C1 segment of cervical spinal cord (tissue), 14 donors: Measurements from ENCODE around the gene TSHZ2.
"Not testable (repeated sequence)": the region's sequence is repeated elsewhere in the genome, so short reads cannot be mapped to it uniquely, and the experiment has no call there.

Source experiments
- DNase-seq, 14 donors: peaks; one replicate each; lab custom pipeline; 2025; lab: John Stamatoyannopoulos, UW

Gene TSHZ2

DNA sequence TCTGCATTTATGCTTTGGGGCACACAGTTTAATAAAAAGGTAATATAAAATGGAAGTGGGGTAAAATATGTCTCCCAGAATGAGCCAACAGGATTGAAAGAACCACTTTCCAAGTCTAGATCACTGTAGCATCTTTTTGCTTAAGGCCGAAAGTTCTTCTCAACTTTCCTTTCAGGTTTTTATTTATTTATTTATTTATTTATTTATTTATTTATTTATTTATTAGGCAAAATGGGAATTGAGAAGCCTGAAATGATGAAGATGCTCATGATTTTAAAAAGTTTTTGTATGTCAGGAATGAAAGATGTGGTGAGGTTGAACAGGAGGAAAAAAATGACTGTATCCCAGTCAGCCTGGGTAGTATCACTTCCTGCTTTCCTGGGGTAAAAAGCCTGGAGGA lies 24.0 kb downstream of the TSHZ2 start:
- no peak for DNase-seq

DNA sequence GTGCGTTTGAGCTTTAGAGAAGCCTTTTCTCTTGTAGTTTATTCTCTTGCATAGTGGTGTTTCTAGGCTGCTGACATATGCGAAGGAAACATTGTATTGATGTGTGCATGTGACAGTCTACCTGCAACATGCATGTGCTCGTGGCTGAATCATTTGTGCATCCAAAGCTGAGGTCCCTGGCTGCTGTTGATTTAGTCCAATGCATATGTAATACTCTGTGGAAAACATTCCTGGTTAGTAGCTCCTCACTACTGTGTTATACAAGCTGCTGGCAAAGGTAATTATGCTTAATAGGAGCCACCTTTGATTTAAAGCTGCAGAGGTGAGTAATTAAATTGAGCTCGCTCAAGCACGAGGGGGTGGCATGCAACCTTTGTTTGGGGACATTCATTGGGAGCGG lies 24.5 kb downstream of the TSHZ2 start:
- no peak for DNase-seq

DNA sequence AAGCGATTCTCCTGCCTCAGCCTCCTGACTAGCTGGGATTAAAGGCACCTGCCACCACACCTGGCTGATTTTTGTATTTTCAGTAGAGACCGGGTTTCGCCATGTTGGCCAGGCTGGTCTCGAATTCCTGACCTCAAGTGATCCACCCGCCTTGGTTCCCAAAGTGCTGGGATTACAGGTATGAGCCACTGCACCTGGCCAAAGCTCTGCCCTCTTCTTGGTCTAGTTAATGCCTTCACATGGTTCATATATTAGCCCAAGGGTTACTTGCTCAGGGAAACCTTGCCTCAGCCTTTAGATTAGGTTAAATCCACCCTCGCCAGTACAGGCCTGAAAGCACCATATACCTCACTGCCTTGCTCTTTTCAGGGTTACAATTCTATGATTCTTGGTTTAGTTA lies 26.1 kb downstream of the TSHZ2 start:
- no peak for DNase-seq

DNA sequence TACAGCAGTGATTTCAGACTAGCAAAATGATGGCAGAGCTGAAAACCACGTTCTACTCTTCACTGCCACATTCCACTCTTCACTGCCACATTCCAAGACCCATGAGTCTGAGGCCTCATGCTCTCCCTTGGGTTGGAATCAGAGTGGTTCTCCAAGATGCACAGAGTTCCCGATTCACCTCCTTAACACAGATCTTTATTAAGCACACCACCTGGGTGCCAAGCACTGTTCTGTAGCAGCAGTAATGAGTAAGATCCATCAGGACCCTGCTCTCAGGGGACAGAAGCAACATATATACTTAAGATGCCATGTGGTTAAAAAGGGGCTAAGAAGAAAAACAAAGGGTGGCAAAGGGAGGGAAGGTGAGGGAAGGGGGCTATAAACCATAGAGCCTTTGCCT lies 26.9 kb downstream of the TSHZ2 start:
- DNase-seq: no peak

DNA sequence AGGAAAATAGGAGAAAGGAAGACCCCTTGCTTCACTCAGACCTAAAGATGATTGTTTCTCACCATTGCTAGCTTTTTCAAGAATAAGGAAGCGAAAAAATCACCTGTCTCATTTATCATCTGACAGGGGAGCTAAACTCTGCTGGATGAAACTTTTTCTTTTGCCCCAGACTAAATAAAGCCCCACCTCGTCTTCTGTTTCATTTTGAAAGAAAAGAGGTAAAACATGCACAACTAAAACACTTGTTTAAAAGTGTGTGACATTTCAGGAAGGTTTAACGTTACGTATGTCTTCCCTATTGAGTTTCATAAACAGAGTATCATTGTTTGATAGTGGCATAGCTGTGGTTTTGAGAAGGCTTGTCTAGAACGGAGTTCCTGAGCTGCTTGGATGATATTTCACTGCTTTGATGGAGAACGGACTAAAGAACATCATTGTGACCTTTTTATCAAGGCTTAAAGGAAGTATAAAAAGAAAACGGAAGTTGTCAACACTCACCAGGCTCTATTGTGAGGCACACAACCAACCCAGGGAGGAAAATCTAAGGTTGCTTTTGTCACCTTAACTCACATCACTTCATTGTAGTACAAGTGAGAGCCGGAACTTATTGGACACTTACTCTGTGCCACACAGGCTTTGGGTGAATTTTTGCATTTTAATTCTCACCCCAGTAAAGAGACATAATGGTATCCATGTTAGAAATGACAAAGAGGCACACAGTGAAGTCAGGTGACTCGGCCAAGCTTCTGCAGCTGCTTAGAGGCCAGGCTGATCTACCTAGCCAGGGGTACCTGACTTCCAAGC lies 29.5 kb downstream of the TSHZ2 start:
- DNase-seq: no peak

DNA sequence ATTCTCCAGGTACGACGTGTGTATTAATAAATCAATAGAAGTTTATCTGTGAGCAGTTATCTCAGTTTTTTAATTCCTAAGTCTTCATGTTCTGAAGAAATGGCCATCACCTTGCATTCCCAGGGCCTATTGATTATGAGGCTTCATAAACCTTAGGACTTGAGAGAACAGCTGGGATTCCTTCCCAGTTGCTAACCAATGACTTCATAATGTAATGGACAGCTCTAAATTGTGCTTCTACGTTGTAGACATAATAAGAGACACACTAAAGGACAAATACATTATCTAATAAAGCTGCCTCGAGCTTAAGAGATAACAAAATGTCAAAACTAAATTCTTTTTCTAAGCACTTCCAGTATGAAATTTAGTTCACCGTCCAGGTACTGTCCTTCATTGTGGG lies 30.6 kb downstream of the TSHZ2 start:
- DNase-seq: no peak

DNA sequence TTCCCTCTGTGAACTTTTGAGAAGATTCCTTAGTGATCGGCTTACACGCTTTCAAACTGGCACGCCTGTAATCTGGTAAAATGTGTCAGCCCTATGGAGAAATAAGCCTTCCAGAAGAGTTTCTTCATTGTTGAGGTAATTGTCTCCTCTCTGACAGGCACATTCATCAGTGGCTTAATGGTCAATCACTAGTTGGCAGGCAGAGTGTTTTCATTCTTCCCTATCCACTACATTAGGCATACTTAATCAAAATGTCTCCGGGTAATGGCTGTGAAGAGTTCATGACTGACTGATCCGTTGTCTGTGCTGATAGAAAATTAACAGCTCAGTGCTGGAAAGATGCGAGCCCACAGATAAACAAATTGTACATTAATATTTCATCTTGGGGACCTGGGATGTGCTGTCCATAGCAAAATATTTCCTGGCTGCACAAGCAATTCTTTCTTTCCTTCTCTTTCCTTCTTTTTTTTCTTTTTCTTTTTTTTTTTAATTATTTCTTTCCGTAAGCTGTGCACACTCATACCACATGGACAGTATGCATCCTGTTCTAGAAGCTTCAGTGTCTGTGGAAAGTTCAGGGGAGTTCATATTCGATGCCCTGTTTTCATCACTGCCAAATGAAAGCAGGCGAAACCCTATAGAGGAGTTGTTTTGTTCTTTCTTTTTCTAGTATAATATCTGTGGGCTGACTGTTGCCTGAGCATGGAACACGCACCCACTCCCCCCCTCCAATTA lies 31.4 kb downstream of the TSHZ2 start:
- no peak for DNase-seq

DNA sequence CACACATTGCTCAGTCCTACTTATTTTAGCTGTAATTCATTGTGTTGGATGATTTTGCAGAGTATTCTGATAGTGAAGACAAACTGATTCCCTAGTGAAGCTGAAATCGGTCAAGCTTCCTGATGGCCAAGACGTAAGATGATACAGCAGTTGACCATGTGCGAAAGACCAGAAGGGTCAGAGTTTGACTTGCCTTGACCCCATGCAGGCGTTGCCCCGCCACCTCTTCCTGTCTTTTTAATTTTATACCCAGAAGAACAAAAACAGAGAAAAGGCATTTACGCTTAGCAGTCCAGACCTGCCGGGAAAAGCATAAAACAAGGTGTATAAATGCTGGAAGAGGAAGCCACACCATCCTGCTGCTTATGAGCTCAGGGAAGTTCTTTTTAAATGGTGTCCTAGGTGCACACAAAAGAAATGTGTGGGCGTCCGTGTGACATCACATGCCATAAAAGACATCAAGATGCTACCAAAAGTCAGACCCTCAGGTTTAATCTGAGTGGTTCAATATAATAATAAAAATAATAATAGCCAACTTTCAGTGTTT lies 32.2 kb downstream of the TSHZ2 start:
- no peak for DNase-seq

DNA sequence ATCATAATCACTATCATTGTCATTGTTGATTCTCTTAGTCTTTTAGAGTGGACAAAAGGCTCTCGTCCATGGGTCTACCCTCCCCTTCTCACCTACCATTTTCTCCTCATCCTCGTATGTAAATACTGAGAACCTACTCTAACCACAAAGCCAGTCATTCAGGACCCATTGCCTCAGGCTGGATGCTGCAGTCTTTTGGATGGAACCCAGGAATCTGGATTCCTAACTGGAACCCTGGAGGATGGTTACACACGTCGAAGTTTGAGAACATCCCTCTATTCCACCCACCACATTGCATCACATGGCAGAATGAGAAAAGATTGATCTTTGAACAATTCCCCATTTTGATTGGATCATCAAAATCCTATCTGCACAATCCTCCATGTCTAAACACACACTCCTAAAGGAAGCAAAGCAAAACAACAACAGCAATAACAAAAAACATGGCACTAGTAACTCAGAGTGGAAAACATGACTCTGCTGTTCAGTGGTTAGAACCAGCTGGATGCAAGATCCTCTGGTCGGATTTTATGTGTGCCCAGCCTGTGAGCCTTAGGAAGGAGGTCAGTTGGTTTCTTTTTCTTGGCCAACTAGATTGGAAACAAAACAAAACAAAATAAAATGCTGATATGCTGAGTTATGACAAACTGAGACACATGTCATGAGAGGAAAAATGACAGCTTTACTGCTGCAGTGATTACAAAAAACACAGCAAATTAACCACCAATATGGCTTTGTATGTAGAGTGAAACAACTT lies 38.0 kb downstream of the TSHZ2 start:
- no peak for DNase-seq

DNA sequence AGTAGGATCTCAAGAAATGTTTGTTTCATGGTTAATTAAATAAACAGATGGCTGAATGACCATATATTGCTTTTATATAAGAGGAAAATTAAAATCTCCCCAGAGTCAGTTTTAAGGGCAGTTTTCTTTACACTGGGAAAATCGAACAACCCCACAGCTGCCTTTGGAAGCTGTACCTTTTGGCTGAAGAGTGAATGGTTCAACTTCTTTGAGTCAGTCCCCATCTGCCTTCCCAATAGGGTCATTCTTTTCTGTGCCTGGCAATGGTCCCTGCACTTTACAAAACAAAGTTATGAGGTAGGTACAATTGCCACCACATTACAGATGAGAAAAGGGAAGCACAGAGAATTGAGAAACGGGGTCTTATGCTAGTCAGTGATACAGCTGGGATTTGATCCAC lies 39.5 kb downstream of the TSHZ2 start:
- no peak for DNase-seq

DNA sequence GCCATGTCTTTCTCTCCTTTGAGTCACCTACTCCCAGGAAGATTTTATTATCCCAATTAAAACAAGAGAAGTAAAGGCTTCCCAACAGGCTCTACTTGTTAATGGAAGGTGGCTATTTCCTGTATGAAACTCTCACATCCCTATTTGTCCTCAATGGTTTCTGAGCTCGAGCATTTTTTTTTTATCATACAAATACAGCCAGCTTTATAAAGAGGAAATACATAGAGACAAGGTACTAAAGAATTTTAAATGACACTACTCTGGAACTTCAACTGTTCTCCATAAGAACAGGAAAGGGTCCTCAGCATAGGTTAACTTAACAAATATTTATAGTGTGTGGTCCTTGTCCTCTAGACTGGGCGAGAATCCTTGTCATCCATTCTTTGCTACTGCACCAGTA lies 41.0 kb downstream of the TSHZ2 start:
- no peak for DNase-seq

DNA sequence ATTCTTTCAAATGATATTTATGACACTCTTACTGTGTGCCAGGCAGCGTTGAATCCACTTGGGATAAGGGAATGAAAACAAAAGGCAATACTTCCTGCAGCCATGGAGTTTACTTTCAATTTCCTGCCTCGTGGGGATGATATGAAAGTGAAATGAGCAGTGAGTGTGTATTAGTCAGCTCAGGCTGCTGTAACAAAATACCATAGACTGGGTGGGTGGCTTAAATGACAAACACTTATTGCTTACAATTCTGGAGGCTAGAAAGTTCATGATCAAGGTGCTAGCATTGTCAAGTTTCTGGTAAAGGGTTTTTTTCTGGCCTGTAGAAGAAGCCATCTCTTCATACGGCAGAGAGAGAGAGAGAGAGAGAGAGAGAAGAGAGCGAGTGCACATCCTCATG lies 41.7 kb downstream of the TSHZ2 start:
- no peak for DNase-seq

DNA sequence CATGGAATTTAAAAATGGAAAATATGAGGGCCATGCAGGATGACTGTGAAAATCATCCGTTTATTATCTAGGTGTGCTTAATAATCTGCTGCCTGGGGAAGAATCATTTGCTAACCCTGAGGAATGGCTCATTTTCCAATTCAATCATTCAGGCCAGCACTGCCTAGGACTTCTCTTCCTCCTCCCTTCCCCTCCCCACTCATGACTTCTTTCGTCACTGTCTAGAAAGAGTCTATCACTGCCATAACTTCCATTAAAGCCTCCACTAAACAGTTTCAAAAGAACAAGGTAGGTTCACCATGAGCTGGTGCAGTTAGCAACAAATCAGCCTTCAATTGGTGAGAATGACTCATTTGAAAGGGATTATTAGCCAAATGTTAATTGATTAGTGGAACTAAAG lies 43.9 kb downstream of the TSHZ2 start:
- no peak for DNase-seq

DNA sequence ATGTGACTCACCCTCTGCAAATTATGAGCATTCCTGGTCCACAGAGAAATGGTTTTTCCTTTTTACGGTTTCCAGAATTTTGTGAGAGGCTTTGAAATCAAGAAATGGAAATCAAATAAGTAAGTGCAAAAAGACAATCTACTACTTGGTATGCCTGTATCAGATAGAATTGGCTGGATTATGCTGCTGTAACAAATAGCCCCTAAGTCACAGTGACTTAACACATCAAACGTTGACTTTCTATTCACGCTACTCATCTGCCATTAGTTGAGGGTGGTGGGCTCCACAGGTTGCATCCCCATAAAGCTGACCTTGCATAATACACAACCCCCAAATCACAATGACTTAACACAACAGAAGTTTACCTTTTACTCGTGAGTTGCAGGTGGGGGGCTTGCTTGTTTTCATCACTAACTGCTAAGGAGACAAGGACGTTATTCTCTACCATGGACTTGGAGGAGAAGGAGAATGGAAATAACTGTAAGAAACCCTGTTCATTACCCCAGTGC lies 44.4 kb downstream of the TSHZ2 start:
- no peak for DNase-seq

DNA sequence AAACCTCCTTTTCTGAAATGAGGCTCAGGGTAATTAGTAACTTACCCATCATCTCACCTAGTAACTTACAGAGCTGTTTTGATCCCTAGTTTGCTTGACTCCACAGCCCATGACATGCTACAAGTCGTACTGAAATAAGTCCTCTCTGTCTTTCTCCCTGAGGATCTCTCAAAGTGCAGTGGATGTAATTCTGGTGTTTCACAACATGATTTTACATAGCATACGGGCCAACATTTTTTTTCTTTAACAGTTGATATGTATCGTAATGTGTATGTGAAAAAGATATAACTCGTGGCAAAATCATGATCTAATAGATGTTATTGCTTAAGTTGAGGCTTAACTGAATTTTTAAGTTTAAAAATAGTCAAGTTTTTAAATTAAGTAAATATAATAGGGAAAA lies 45.0 kb downstream of the TSHZ2 start:
- DNase-seq: no peak

DNA sequence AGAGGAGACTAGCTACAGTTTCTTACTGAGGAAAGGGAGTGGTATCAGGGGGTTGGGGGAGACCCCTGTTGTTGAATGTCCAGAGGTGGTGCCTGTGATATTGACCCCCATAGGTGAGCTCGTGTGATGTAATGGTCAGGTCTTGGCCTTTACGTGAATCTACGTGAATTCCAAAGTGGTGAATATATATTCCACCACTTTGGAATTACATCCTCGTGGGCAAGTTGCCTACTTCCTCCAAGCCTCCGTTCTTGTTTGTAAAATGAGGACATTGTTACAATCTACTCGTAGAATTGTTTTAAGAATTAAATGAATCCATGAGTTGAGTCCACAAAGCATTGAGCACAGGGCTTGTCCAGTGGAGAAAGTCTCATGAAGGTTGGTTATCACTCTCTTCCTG lies 47.3 kb downstream of the TSHZ2 start:
- DNase-seq: no peak

DNA sequence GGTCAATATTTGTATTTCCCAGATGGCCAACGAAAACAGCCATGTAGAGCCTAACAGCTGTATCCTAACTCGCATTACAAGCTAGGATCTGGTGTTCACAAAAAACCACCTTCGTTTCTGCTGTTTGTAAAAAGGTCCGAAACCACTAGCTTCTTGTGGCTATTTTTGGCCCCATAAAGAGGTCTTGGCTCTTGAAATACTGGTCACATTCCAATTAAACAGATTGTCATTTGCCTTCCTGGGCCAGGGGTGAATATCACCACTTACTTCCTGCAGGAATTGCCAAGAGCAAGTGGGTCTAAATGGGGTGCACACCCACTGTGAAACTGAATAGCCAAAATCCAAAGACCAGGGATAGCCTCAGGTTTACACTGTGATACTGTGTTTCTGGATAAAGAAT lies 48.2 kb downstream of the TSHZ2 start:
- no peak for DNase-seq

DNA sequence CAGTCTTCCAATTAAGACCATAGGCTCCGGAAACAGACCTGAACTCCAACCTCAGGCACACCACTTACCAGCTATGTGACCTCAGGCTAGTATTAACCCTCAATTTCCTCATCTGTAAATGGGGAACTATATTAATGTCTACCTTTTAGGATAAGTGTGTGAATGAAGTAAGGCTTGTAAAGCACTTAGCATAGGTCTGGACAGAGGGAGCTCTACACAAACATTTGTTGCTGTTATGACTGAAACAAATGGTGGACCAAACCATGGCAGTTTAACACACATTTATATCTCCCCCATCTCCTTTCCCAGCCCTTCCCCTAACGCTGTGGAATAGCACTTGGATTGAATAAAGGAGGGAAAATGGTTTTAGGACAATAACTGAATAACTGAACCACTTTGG lies 48.7 kb downstream of the TSHZ2 start:
- DNase-seq: no peak

DNA sequence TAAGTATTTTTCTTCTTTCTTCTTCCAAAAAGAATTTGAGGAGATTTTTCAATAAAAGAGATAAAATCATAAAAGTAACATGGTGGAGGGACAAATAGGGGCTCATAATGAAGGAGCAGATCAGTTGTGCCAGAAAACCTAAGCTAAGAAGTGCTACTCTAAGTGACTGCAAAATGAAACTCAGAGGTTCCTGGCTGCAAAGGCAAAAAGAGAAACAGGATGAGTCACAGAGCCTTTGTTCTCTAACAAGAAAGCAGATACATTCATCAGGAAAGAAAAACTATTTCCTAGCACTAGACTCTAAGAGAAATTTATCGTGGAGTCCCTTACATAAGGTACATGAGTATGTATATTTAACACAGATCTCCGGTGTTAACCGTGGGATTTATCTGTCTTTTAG lies 49.8 kb downstream of the TSHZ2 start:
- DNase-seq: no peak

DNA sequence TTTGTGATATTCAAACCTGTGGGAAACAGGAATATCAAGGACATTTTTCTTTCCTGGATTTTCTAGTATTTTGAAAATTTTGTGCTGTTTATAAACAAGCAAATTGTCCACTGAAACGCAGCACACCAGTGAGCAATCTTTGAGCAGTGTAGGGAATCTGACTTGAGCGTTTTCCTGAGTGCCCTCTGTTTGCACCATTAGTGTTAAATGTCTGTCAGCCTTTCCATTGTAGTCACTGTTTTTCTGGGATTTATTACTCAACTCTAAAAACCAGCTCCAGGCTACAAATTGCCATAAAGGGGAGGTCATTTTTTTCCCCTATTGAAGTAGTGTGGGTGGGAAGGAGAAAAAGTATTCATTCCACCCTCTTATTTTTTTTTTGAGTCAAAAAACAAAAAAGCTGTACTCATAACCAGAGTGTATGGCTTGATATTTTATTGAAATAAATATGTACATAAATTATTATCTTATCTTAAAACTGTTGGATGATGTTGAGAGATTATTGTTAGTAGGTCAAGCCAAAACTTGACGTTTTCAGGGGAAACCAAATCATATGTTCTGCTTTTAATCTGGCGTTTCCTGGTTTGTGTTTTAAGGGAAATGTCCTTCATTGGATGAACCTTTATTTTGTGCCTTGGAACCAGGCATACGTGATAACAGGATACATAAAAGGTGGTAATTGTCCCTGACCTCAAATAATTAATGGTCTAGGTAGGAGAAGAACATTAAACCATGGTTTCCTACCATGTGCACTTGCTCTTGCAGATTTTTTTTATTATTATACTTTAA lies 51.8 kb downstream of the TSHZ2 start:
- DNase-seq: no peak

DNA sequence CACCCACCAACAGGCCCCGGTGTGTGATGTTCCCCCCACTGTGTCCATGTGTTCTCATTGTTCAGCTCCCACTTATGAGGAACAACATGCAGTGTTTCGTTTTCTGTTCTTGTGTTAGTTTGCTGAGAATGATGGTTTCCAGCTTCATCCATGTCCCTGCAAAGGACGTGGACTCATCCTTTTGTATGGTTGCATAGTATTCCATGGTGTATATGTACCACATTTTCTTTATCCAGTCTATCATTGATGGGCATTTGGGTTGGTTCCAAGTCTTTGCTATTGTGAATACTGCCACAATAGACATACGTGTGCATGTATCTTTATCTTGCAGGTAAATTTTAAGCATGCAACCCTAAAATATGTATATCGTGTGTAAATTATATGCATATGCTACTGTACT lies 52.5 kb downstream of the TSHZ2 start:
- not testable (repeated sequence) for DNase-seq
